Measurements from ENCODE around the gene PRICKLE4.

PRICKLE4 gene

DNA sequence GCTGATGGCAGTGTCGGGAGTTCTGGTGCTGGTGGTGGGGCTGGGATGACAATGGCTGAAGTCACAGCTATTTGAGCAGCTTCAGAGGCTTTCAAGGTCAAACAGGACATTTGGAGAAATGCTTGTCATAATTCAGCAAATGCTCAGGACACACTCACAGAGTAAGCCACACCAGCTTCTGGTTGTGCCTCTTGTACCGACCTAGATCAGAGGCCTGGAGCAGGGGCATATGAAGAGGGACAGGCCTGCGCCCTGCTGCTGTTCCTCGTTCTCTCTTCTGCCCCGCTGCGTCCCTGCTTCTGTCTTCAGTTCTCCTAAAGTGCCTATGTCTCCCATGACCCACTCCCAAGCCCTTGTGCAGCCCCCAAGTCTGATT, 32.5 kb upstream of the PRICKLE4 start:
- WGBS: 94% methylated on average over 6 of the region's 6 CpGs
- no peaks in the 10 kb centered on the region for H3K36me3 ChIP-seq (ENCODE audit: insufficient read depth, low read length)
- H3K9me3 ChIP-seq (ENCODE audit: insufficient read depth, low read depth, low read length): no peaks in the 10 kb centered on the region
- H3K27me3 ChIP-seq (ENCODE audit: insufficient read depth, low read length): no peaks in the 10 kb centered on the region
- no peak overlapping the region for H3K27ac ChIP-seq (ENCODE audit: low read depth, low read length)
- no peak overlapping the region for H3K9ac ChIP-seq (ENCODE audit: low read depth, low read length)
- H3K4me1 ChIP-seq (ENCODE audit: insufficient read depth, low read length): no peaks in the 10 kb centered on the region
- no peak overlapping the region for H3K4me3 ChIP-seq (ENCODE audit: low read length)

DNA sequence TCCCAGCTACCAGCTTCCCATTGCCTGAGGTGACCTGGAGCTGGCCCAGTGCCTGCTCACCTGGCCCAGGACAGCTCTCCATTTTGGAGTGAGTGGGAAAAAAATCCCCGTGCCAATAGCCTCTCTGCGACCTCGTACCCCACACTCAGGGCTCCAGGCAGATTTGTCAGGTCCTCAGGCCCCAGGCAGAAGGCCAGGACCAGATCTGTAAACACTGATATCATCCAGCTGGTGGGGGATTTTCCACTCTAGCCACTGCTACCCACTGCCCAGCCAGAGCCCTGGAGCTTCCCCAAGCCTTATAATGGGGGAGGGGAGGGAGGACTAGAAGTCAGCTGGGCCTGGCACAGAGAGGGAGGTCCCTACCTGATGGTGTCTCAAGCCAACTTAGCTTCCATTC, 32.0 kb upstream of the PRICKLE4 start:
- H3K4me1 ChIP-seq (ENCODE audit: insufficient read depth, low read length): no peaks in the 10 kb centered on the region
- no peaks in the 10 kb centered on the region for H3K9me3 ChIP-seq (ENCODE audit: insufficient read depth, low read depth, low read length)
- no peak overlapping the region for H3K9ac ChIP-seq (ENCODE audit: low read depth, low read length)
- H3K36me3 ChIP-seq (ENCODE audit: insufficient read depth, low read length): no peaks in the 10 kb centered on the region
- WGBS: 94% methylated on average over 3 of the region's 3 CpGs
- H3K27me3 ChIP-seq (ENCODE audit: insufficient read depth, low read length): no peaks in the 10 kb centered on the region
- no peak overlapping the region for H3K27ac ChIP-seq (ENCODE audit: low read depth, low read length)
- no peak overlapping the region for H3K4me3 ChIP-seq (ENCODE audit: low read length)

DNA sequence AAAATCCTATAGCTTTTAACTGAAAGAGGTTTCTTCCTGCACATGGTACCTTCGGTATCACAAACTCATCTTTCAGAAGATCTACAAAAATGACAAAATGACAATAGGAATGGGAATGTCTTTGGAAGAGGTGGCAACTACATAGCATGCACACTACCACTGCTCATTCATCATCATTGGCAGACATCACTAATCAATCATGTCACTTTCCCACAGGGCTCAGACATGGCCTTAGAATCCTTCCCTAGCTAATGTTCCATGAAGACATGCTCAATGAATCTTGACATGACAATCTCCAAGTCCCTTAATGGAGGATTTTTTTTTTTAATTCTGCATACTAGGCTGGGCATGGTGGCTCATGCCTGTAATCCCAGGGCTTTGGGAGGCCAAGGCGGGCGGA, 30.2 kb upstream of the PRICKLE4 start:
- Histone ChIP-seq H3K27ac (ENCODE audit: low read depth, low read length) (no peak overlapping the region), H3K4me3 (ENCODE audit: low read length) (no peak overlapping the region), H3K27me3 (ENCODE audit: insufficient read depth, low read length) (no peaks in the 10 kb centered on the region), H3K9ac (ENCODE audit: low read depth, low read length) (no peak overlapping the region), H3K36me3 (ENCODE audit: insufficient read depth, low read length) (no peaks in the 10 kb centered on the region), H3K4me1 (ENCODE audit: insufficient read depth, low read length) (no peaks in the 10 kb centered on the region), H3K9me3 (ENCODE audit: insufficient read depth, low read depth, low read length) (no peaks in the 10 kb centered on the region)
- 97% methylated on average over 3 of the region's 3 CpGs for WGBS

DNA sequence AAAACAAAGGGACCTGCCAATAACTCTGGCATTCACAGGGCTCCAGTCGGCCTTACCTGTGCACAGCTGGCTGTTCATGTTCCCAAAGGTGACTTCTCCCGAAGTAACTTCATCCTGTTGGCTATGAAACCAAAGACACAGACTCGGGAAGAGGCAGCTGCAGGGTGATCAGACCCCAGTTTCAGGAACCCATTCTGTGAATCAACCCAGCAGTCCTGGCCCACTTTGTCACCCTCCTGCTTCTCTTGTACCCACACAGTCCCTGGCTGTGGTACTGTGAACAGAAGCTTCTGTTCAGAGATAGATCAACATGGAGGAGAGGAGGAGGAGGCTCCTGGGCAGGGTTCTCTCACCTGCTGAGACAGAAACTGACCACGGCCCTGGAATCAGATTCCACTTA, 24.7 kb upstream of the PRICKLE4 start:
- 0 out of 2 replicates have a peak, but pooled peaks cover 3% of the 10 kb centered on the region for H3K4me1 ChIP-seq (ENCODE audit: insufficient read depth, low read length)
- no peaks in the 10 kb centered on the region for H3K9me3 ChIP-seq (ENCODE audit: insufficient read depth, low read depth, low read length)
- WGBS: 85% methylated on average over 4 of the region's 4 CpGs
- no peak overlapping the region for H3K27ac ChIP-seq (ENCODE audit: low read depth, low read length)
- H3K9ac ChIP-seq (ENCODE audit: low read depth, low read length): no peak overlapping the region
- H3K27me3 ChIP-seq (ENCODE audit: insufficient read depth, low read length): no peaks in the 10 kb centered on the region
- H3K36me3 ChIP-seq (ENCODE audit: insufficient read depth, low read length): no peaks in the 10 kb centered on the region
- no peak overlapping the region for H3K4me3 ChIP-seq (ENCODE audit: low read length)

DNA sequence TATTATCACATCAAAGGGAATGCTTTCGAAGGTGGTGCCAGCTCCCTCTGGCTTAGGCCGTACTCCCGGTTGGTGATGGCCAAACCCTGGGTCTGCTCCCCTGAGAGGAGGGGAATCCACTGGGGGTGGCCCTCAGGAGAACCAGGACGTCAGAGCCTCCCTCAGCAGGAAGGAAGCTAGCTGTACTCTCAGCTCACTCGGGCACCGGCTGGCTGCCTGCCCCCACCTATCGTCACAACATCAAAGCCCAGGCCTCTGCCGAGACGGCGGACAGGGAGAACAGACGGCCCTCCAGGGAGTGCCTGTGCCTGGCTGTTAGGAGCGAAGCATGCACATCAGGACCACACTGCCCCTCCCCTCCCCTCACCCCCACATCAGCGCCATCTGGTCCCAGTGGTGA, 24.2 kb upstream of the PRICKLE4 start:
- Histone ChIP-seq H3K36me3 (ENCODE audit: insufficient read depth, low read length) (no peaks in the 10 kb centered on the region), H3K4me3 (ENCODE audit: low read length) (no peak overlapping the region), H3K27me3 (ENCODE audit: insufficient read depth, low read length) (no peaks in the 10 kb centered on the region), H3K9me3 (ENCODE audit: insufficient read depth, low read depth, low read length) (no peaks in the 10 kb centered on the region), H3K9ac (ENCODE audit: low read depth, low read length) (no peak overlapping the region), H3K27ac (ENCODE audit: low read depth, low read length) (no peak overlapping the region), H3K4me1 (ENCODE audit: insufficient read depth, low read length) (0 out of 2 replicates have a peak, but pooled peaks cover 3% of the 10 kb centered on the region)
- 68% methylated on average over 13 of the region's 13 CpGs for WGBS

DNA sequence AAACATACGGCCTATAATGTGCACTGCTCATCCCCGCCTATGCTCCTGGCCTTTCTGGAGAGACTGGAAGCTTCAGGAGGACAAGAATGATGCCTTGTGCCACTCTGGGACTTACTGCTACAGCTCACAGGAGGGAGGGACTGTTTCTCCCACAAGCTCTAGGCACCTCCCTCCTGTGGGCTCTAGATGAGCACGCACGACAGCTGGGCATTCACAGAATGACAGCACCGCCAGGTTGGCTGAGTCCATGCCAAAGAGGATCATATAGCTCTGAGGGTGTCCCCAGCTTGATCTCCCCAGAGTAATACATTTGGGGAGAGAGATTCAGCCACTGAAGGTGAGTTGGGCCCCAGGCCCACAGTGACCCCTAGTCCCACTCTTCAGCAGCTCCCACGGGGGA, 23.3 kb upstream of the PRICKLE4 start:
- no peak overlapping the region for H3K9ac ChIP-seq (ENCODE audit: low read depth, low read length)
- H3K4me1 ChIP-seq (ENCODE audit: insufficient read depth, low read length): 0 out of 2 replicates have a peak, but pooled peaks cover 3% of the 10 kb centered on the region
- H3K9me3 ChIP-seq (ENCODE audit: insufficient read depth, low read depth, low read length): no peaks in the 10 kb centered on the region
- 95% methylated on average over 6 of the region's 6 CpGs for WGBS
- no peak overlapping the region for H3K27ac ChIP-seq (ENCODE audit: low read depth, low read length)
- H3K27me3 ChIP-seq (ENCODE audit: insufficient read depth, low read length): no peaks in the 10 kb centered on the region
- H3K36me3 ChIP-seq (ENCODE audit: insufficient read depth, low read length): no peaks in the 10 kb centered on the region
- H3K4me3 ChIP-seq (ENCODE audit: low read length): no peak overlapping the region

DNA sequence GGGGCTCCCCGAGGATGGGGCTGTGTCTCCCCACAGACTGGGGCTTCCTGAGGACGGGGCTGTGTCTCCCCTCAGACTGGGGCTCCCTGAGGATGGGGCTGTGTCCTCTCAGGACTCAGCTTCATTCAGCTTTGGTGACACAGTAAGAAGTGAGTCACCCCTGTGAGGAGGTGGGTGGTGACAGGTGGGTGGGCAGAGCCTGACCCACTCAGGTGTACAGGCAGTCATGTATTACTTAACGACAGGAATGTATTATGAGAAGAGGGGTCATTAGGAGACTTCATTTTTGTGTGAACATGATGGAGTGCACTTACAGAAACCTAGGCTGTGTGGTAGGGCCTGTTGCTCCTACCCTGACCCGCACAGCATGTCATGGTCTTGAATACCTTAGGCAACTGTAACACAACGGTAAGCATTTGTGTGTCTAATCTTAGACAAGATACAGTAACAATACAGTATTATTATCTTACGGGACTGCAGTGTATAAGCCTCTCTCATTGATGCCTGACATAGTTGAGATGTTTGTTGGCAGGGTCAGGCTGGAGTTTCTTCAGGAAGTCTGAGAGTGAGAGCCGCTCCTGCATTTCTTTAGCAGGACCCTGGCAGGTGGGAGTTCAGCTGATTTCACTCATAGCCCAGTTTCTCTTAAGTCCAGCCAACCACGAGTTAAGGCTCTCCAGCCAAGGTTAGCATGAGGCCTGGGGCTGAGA, 22.5 kb upstream of the PRICKLE4 start:
- H3K4me1 ChIP-seq (ENCODE audit: insufficient read depth, low read length): 0 out of 2 replicates have a peak, but pooled peaks cover 3% of the 10 kb centered on the region
- no peak overlapping the region for H3K9ac ChIP-seq (ENCODE audit: low read depth, low read length)
- H3K27ac ChIP-seq (ENCODE audit: low read depth, low read length): no peak overlapping the region
- no peak overlapping the region for H3K4me3 ChIP-seq (ENCODE audit: low read length)
- 82% methylated on average over 8 of the region's 8 CpGs for WGBS
- no peaks in the 10 kb centered on the region for H3K36me3 ChIP-seq (ENCODE audit: insufficient read depth, low read length)
- H3K27me3 ChIP-seq (ENCODE audit: insufficient read depth, low read length): no peaks in the 10 kb centered on the region
- no peaks in the 10 kb centered on the region for H3K9me3 ChIP-seq (ENCODE audit: insufficient read depth, low read depth, low read length)

DNA sequence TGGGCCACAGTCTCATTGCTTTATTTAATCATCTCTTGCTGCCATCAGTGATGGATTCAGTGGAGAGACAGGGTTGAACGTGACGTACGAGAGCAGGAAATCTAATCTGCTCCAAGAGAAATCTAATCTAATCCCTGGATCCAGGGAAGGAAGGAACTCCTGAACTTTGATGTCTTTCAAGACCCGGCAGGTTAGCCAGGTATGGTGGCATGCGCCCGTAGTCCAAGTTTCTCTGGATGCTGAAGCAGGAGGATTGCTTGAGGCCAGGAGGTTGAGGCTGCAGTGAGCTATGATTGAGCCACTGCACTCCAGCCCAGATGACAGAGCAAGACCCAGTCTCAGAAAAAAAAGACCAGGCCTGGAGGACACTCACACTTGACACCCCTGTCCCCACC, 21.9 kb upstream of the PRICKLE4 start:
- H3K27ac ChIP-seq (ENCODE audit: low read depth, low read length): no peak overlapping the region
- 94% methylated on average over 6 of the region's 6 CpGs for WGBS

DNA sequence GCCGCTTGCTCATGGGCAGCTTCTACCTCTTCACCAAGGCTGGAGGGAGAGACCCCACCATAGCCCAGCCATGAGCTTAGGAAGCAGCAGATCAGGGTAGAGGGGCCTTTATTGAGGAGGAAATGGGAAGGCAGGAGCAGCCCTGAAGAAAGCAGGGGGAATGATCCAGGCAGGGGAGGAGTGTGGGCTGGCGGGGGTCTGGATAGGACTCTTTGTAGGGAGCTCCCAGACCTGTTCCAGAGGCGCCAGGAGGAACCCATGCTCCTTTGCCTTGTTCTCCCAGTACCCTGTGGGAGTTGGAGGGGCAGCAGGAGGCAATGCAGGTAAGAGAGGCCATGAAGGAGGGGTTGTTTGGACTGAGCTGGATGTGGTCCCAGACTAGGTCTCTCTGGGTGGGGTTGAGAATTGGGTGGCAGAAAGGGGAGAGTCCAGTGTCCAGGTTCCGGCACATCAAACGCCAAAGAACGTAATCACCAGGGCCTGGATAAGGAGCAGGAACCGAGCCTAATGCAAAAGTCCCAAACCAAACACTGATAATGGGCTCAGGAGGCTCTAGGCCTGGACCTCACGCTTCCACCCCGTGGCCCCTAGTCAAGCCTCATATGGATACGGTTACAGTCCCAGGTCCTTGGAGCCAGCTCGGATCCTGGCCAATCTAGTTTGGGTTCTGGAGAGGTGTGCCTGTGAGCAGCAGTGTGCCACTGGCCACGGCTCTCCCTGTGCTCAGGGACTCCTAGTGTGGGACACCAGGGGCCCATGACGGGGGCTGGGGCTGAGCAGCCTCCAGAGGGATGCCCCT, 21.3 kb upstream of the PRICKLE4 start:
- Histone ChIP-seq H3K27me3 (ENCODE audit: insufficient read depth, low read length) (no peaks in the 10 kb centered on the region), H3K36me3 (ENCODE audit: insufficient read depth, low read length) (no peaks in the 10 kb centered on the region)
- 91% methylated on average over 13 of the region's 13 CpGs for WGBS

More for the DNA sequence above, 21.9 kb upstream of the PRICKLE4 start:
- 0 out of 2 replicates have a peak, but pooled peaks cover 3% of the 10 kb centered on the region for H3K4me1 ChIP-seq (ENCODE audit: insufficient read depth, low read length)
- H3K27me3 ChIP-seq (ENCODE audit: insufficient read depth, low read length): no peaks in the 10 kb centered on the region
- no peak overlapping the region for H3K9ac ChIP-seq (ENCODE audit: low read depth, low read length)
- H3K4me3 ChIP-seq (ENCODE audit: low read length): no peak overlapping the region
- no peaks in the 10 kb centered on the region for H3K36me3 ChIP-seq (ENCODE audit: insufficient read depth, low read length)
- H3K9me3 ChIP-seq (ENCODE audit: insufficient read depth, low read depth, low read length): no peaks in the 10 kb centered on the region

DNA sequence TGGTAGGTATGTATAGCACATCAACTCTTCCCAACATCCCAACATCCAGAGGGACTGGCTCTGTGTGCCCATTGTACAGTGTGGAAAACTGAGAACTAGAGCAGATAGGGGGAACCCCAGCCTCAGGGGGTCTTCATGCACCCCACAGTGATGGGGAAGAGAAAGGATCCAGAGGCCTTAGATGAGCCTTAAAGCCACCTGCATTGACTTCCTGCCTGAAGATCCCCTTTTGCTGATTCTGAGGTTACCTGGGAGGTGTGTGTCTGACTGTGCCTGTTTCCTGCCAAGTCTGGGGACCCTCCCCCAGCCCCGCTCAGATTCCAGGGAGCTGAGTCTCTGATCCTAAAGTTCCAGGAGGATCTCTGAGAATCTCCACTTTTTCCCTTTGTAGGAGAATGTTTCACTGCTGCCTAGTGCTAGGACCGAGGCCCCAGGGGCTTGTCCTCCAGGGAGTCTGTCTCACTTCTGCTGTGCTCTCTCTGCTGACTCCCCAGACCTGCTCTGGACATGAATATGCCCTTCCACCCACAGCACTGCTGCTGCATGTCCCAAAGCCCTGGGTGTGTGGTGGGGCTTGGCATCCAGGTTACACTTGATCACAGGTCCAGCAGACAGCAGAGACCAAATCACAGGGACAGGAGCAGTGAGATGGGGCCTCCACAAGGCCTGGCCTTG, 20.5 kb upstream of the PRICKLE4 start:
- 75% methylated on average over 2 of the region's 2 CpGs for WGBS
- Histone ChIP-seq H3K9me3 (ENCODE audit: insufficient read depth, low read depth, low read length) (no peaks in the 10 kb centered on the region), H3K36me3 (ENCODE audit: insufficient read depth, low read length) (no peaks in the 10 kb centered on the region), H3K9ac (ENCODE audit: low read depth, low read length) (no peak overlapping the region), H3K4me1 (ENCODE audit: insufficient read depth, low read length) (0 out of 2 replicates have a peak, but pooled peaks cover 3% of the 10 kb centered on the region), H3K4me3 (ENCODE audit: low read length) (no peak overlapping the region), H3K27me3 (ENCODE audit: insufficient read depth, low read length) (no peaks in the 10 kb centered on the region), H3K27ac (ENCODE audit: low read depth, low read length) (no peak overlapping the region)

More for the DNA sequence above, 21.3 kb upstream of the PRICKLE4 start:
- no peaks in the 10 kb centered on the region for H3K9me3 ChIP-seq (ENCODE audit: insufficient read depth, low read depth, low read length)
- 0 out of 2 replicates have a peak, but pooled peaks cover 3% of the 10 kb centered on the region for H3K4me1 ChIP-seq (ENCODE audit: insufficient read depth, low read length)
- H3K4me3 ChIP-seq (ENCODE audit: low read length): no peak overlapping the region
- no peak overlapping the region for H3K27ac ChIP-seq (ENCODE audit: low read depth, low read length)
- H3K9ac ChIP-seq (ENCODE audit: low read depth, low read length): no peak overlapping the region

DNA sequence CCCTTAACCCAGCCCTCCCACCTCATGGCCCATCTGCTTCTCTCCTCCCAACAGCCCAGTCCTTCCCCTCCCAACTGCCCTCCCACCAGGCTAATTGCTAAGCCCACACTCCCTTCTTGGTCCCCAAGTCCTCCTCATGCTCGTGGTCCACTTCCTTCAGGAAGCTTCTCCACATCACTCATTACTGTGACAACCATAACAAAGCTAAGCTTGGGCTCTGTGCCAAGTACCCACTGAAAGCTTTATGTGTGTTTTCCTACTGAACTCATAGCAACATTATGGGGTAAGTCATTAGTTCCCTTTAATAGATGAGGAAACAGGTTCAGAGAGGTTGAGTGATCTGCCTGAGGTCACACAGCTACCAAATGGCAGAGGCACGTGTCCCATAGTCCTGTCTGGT, 17.1 kb upstream of the PRICKLE4 start:
- WGBS: 83% methylated on average over 2 of the region's 2 CpGs
- Histone ChIP-seq H3K27me3 (ENCODE audit: insufficient read depth, low read length) (no peaks in the 10 kb centered on the region), H3K9me3 (ENCODE audit: insufficient read depth, low read depth, low read length) (no peaks in the 10 kb centered on the region), H3K36me3 (ENCODE audit: insufficient read depth, low read length) (no peaks in the 10 kb centered on the region), H3K9ac (ENCODE audit: low read depth, low read length) (no peak overlapping the region), H3K4me3 (ENCODE audit: low read length) (no peak overlapping the region), H3K27ac (ENCODE audit: low read depth, low read length) (no peak overlapping the region), H3K4me1 (ENCODE audit: insufficient read depth, low read length) (peaks cover 6% of the 10 kb centered on the region)

Data from HUES64 (cell line).